Activated T-cell treated with anti-CD3 and anti-CD28 coated beads, Interleukin-2, amount 50 U/mL, for 4 hours (primary cell): ENCODE data around the gene DPH1. TPM values are rescaled to one million over a fixed set of nuclear protein-coding genes. Genes with fewer than 3 reads are reported as not detected.
A peak's percentile ranks its signal among the peaks of the same experiment; 100 is the strongest.
"Not testable (repeated sequence)": the region's sequence is repeated elsewhere in the genome, so short reads cannot be mapped to it uniquely, and the experiment has no call there.

Experiments used
- ATAC-seq, 2 donors: fragments of 200-7000 bp; cut with Tn5 transposase; one replicate each; pipeline ENCODE4 v1.10.0; 2021
- DNase-seq: peaks from one replicate; pipeline ENCODE4 v3.0.0-alpha.2; 2020
- H3K27me3 Mint-ChIP-seq: one replicate; pipeline ENCODE4 v1.8.0; 2021; ENCODE audit warnings: low read depth, mixed read lengths
- H3K36me3 Mint-ChIP-seq: one replicate; pipeline ENCODE4 v1.8.0; 2022; ENCODE audit warnings: mixed read lengths; ENCODE audit not compliant: insufficient read depth
- H3K4me1 Mint-ChIP-seq: one replicate; pipeline ENCODE4 v1.8.0; 2021; ENCODE audit warnings: low read depth, mixed read lengths
- H3K4me3 Mint-ChIP-seq: one replicate; pipeline ENCODE4 v1.8.0; 2021; ENCODE audit warnings: mild to moderate bottlenecking, moderate library complexity, mixed read lengths
- H3K9me3 Mint-ChIP-seq: one replicate; pipeline ENCODE4 v1.8.0; 2021; ENCODE audit warnings: mixed read lengths
- total RNA-seq, 3 donors: library from RNA; stranded (reverse); gene quantifications; one replicate each; pipeline ENCODE4 v1.2.1, GENCODE V29; 2021

Gene DPH1
- total RNA-seq: 10 to 100 TPM; 56.6 to 59.9 (median 58.5) TPM

DNA sequence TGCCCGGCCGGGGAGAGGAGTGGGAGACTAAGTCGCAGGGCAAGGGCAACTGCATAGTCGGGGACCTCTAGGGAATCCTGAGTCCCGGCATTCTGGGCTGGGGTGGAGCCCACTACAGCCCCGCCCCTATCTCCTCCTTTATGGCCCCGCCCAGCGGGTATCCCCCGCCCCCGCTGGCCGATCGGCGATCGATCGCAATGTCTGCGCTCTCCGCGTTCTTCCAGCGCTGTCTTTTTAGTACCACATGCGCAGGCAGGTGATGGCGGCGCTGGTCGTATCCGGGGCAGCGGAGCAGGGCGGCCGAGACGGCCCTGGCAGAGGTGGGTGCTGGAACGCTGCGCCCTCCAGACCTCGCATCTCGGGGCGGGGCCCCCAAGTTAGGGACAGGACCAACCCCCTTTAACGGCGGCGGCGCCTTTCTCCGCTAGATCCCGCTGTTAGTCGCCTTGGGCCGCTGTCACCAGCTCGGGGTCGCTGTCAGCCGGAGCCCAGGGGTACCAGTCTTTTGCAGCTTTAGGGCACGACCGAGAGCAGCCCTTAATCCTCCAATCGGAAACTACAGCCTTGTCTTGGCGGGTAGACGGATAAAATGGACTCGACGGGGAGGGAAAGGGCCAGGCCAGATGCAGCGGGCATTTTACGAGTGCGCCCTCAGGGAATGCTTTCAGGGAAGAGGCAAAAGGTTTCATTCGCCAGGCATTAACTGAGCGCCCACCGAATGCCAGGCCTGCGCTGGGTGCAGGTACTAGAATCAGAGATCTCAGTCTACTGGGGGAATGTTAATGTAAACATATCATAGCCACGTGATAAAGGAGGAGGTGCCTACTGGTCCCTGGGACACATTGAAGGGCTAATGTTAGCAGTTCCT is at the start of gene DPH1:
TSS of gene DPH1 (plus strand) at position 243 of the 868 bp plus-strand sequence. CDS start at position 260, 17 bp downstream.
- DNase-seq (peak; percentile 83), ATAC-seq (peak; percentile 89 to 92)
- Mint-ChIP-seq H3K27me3 (peaks cover 17% of the 10 kb centered on the region), H3K9me3 (no peaks in the 10 kb centered on the region), H3K4me3 (peak within 1 kb of the TSS; percentile 98), H3K4me1 (peaks cover 30% of the 10 kb centered on the region), H3K36me3 (no peaks in the 10 kb centered on the region)

DNA sequence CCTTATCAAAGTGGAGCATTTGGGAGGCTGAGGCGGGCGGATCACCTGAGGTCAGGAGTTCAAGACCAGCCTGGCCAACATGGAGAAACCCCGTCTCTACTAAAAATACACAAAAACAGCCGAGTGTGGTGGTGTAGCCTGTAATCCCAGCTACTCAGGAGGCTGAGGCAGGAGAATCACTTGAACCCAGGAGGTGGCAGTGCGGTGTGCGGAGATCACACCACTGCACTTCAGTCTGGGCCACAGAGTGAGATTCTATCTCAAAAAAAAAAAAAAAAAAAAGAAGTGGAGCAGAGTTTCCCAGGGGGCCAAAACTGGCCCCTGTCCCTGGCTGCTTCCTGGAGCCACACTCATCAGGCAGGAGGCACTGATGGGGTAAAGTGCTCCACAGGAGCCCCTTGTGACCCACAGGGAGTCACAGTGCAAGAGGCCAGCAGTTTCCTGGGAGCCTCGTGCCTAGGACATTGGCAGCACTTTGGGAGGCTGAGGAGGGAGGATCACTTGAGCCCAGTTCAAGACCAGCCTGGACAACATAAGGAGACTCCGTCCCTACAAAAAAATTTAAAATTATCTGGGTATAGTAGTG is 49.2 kb upstream of the DPH1 start:
- no peaks in the 10 kb centered on the region for H3K9me3 Mint-ChIP-seq
- H3K4me1 Mint-ChIP-seq: peaks cover 7% of the 10 kb centered on the region
- no peak overlapping the region for H3K4me3 Mint-ChIP-seq

DNA sequence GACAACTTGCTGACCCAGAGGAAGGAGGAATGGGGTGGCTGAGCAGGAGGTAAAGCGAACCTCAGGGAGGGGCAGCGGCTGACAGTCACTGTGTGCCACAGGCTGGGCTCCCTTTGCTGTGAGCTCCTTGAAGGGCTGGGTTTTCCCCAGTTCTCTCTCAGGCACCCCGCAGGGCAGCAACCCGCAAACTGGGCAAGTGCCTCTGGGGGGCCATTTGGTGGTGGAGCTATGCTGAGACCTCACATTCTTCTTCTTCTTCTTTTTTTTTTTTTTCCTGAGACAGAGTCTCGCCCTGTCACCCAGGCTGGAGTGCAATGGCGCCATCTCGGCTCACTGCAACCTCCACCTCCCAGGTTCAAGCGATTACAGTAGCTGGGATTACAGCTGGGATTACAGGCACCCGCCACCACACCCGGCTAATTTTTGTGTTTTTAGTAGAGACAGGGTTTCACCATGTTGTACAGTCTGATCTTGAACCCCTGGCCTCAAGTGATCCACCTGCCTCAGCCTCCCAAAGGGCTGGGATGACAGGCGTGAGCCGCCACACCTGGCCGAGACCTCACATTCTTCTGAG is 47.1 kb upstream of the DPH1 start:
- not testable (repeated sequence) for ATAC-seq, H3K4me1 Mint-ChIP-seq, DNase-seq, H3K27me3 Mint-ChIP-seq, H3K9me3 Mint-ChIP-seq, H3K4me3 Mint-ChIP-seq, H3K36me3 Mint-ChIP-seq

More for the DNA sequence above, 49.2 kb upstream of the DPH1 start:
- Mint-ChIP-seq H3K36me3 (no peaks in the 10 kb centered on the region), H3K27me3 (peaks cover 13% of the 10 kb centered on the region)
- ATAC-seq (no peak), DNase-seq (no peak)

DNA sequence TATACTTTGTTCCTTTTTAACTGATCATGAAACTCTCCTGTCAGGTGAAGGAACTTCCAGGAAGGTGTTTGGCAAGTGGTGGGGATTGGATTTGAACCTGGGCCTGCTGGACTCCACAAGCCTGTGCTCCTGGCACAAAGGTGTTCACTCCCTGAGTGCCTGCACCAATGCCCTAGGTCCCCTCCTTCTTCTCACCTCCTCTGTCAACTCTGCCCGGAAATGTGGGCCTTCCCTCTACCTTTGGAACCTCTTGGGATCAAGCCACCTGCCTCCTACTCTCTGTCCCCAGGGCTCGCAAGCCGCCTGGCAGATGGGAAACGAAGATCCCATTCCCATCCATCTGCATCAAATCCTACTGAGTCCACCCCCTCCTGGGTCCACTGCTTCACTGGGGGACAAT is 44.9 kb upstream of the DPH1 start:
- Mint-ChIP-seq H3K4me3 (no peak overlapping the region), H3K27me3 (no peaks in the 10 kb centered on the region), H3K9me3 (no peaks in the 10 kb centered on the region), H3K4me1 (no peaks in the 10 kb centered on the region), H3K36me3 (no peaks in the 10 kb centered on the region)
- DNase-seq: no peak
- no peak for ATAC-seq

DNA sequence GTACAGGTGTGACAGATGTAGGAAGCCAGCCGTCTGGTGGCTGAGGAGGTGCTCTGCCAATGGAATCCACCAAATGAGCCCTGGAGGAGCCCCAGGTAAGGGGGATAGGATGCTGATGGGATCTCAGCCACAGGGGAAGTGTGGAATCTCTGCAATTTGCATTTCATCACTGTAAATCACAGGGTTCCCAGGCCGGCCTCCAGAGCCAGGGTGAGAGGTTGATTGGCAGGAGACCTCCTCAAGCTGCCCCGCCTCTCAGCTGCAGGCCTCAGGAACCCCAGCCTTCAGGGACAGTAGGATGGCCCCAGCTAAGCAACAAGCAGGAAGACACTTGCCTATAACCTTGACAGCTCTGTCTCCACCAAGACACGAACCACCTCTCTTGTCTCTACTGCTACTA is 44.3 kb upstream of the DPH1 start:
- Mint-ChIP-seq H3K4me1 (no peaks in the 10 kb centered on the region), H3K4me3 (no peak overlapping the region), H3K36me3 (no peaks in the 10 kb centered on the region), H3K27me3 (no peaks in the 10 kb centered on the region), H3K9me3 (no peaks in the 10 kb centered on the region)
- DNase-seq (no peak), ATAC-seq (no peak)

DNA sequence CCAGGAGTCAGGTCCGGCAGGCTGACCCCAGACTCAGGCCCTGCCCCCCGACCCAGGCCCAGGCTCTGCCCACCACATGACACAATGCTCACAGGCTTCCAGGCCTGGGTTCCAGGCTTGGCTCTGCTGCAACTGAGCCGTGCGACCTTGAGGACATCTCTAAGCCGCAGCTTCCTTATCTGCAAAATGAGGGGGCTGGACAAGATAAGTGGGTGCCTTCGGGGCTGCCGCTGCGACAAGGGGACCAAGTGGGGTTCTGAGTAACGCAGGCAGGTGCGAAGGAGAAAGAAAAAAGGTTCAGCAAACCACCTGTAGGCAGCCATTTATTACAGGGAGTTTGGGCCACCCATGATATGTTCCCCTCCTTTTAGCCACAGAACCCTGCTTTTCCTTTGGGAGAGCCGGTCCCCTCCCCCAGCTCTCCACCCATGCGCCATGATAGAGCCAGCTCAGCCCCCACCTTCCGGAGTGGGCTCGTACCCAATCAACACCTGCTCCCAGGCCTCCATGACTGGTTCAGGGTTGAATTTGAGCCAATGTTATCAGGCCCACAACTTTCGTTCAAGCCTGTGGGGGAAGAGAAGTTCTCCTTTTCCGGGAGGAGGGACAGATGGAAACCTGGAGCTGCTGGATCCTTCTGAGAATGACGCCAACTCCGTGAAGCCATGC is 43.0 kb upstream of the DPH1 start:
- H3K36me3 Mint-ChIP-seq: no peaks in the 10 kb centered on the region
- no peaks in the 10 kb centered on the region for H3K4me1 Mint-ChIP-seq
- no peaks in the 10 kb centered on the region for H3K27me3 Mint-ChIP-seq
- H3K4me3 Mint-ChIP-seq: no peak overlapping the region
- no peaks in the 10 kb centered on the region for H3K9me3 Mint-ChIP-seq
- no peak for DNase-seq
- ATAC-seq: no peak

DNA sequence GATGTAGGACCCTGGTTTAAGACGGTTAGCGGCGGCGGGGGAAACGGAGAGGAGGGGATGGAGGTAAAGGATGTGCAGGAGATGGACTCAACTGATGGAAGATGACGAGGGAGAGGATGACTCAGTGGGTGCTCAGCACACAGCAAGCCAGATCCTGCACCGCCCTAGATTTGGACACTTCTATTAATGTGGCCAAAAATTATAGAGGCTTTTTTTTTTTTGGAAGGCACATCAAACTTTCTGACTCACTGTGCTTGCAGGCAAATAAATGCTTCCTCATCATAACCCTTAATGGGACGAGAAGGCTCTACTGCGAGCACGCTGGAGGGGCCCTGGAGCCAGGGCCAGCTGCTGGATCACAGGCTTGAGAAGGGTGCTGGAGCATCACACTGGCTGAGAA is 40.8 kb upstream of the DPH1 start:
- H3K36me3 Mint-ChIP-seq: no peaks in the 10 kb centered on the region
- H3K4me3 Mint-ChIP-seq: no peak overlapping the region
- DNase-seq (no peak), ATAC-seq (no peak)
- no peaks in the 10 kb centered on the region for H3K4me1 Mint-ChIP-seq
- no peaks in the 10 kb centered on the region for H3K9me3 Mint-ChIP-seq
- H3K27me3 Mint-ChIP-seq: no peaks in the 10 kb centered on the region

DNA sequence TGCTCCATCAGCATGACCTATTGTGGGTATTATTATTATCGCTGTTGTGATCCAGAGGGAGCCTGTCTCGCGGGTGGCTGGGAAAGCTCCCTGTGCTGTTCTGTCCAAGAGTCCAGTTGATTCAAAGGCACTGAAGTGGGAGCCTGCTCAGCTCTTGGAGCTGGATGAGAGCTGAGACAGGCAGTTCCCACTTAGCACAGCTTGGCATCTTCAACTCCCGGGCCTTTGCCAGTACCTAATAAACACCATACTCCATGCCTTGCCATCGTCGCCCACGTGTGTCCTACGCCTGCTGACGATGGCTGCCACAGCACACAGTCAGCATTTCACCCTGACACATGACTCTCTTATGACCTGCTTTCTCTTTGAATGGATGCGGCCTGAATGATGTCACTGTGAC is 37.4 kb upstream of the DPH1 start:
- DNase-seq (no peak), ATAC-seq (no peak)
- H3K4me3 Mint-ChIP-seq: no peak overlapping the region
- peaks cover 22% of the 10 kb centered on the region for H3K27me3 Mint-ChIP-seq
- peaks cover 3% of the 10 kb centered on the region for H3K4me1 Mint-ChIP-seq
- no peaks in the 10 kb centered on the region for H3K36me3 Mint-ChIP-seq
- no peaks in the 10 kb centered on the region for H3K9me3 Mint-ChIP-seq

DNA sequence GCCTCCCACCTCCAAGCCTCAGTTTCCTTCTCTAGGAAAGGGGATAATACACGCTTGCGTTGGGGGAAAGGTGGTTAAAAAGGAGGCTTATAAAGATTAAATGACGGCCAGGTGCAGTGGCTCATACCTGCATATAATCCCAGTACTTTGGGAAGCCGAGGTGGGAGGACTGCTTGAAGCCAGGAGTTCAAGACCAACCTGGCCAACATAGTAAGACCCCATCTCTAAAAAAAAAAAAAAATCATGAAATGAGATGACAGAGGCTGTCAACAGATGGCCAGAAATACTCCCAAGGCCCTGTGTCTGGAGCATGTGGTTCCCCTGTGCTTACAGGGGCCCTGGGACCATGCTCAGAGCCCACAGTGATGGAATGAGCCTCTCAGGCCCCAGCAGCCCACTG is 35.2 kb upstream of the DPH1 start:
- H3K9me3 Mint-ChIP-seq: no peaks in the 10 kb centered on the region
- H3K27me3 Mint-ChIP-seq: peaks cover 34% of the 10 kb centered on the region
- H3K4me1 Mint-ChIP-seq: peaks cover 8% of the 10 kb centered on the region
- ATAC-seq (no peak), DNase-seq (no peak)
- no peak overlapping the region for H3K4me3 Mint-ChIP-seq
- no peaks in the 10 kb centered on the region for H3K36me3 Mint-ChIP-seq

DNA sequence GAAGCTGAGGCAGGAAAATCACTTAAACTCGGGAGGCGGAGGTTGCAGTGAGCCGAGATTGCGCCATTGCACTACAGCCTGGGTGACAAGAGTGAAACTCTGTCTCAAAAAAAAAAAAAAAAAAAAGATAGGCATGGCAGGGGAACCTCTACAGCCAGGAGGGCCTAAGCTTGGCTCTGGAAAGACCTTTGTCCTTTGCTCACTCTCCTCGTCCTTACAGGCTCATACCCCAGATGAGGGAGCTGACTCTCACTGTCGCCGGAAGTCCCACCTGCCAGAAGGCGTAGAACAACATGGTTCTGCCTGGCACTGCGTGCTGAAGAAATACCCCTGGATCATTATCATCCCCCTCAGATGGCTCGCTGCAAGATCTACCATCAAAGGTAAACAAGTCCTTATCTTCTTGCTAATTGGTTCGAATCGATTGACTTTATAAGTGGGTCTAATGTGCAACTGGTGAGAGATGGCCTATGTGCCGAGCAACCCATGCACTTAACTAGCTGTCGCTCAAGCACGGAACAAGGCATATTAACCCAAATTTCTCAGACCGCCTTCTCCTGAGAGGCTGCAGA is 34.5 kb upstream of the DPH1 start:
- peaks cover 8% of the 10 kb centered on the region for H3K4me1 Mint-ChIP-seq
- H3K9me3 Mint-ChIP-seq: no peaks in the 10 kb centered on the region
- H3K27me3 Mint-ChIP-seq: peaks cover 35% of the 10 kb centered on the region
- no peaks in the 10 kb centered on the region for H3K36me3 Mint-ChIP-seq
- ATAC-seq (no peak), DNase-seq (no peak)
- H3K4me3 Mint-ChIP-seq: no peak overlapping the region

DNA sequence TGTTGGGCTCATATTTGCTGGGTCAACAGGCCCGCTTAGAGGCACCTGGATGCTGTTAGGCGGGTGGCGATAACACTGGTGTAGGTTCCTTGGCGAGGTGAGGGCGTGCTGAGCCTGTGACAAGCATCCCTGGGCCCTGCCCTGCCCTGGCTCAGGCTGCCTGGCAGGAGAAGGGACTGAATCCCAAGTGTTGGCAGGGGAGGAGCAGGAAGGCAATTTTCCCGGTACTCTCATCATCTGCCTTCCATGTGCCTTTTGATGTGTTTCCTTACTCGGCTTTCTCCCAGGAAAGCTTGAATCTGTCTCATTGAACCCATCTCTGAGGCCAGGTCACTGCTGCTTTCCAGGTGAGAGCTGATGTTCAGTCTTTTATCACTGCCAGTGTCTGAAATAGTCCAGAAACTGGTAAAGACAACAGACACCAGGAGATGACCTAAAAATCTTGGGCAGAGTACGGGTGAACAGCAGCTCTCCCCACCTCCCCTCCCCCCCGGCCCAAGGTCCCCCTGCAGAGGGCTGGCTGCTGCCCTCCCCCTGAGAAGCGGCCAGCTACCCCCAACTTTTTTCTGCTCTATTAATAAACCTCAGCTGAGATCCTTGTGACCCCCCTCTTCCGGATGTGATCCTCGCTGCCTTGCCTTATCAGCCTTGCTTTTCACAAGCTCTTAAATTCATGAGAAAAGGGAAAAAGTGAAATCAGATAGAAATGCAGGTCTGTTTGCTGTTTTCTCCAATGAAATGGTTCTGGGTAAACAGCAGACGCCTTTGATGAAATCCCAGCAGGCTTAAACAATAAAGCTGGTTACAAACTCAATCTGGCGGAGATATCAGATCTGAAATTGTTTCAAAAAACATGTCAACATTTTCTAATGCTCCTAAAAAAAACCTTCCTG is 33.8 kb upstream of the DPH1 start:
- H3K27me3 Mint-ChIP-seq: peaks cover 38% of the 10 kb centered on the region
- H3K9me3 Mint-ChIP-seq: no peaks in the 10 kb centered on the region
- DNase-seq (no peak), ATAC-seq (no peak)
- peaks cover 8% of the 10 kb centered on the region for H3K4me1 Mint-ChIP-seq
- no peaks in the 10 kb centered on the region for H3K36me3 Mint-ChIP-seq
- no peak overlapping the region for H3K4me3 Mint-ChIP-seq

DNA sequence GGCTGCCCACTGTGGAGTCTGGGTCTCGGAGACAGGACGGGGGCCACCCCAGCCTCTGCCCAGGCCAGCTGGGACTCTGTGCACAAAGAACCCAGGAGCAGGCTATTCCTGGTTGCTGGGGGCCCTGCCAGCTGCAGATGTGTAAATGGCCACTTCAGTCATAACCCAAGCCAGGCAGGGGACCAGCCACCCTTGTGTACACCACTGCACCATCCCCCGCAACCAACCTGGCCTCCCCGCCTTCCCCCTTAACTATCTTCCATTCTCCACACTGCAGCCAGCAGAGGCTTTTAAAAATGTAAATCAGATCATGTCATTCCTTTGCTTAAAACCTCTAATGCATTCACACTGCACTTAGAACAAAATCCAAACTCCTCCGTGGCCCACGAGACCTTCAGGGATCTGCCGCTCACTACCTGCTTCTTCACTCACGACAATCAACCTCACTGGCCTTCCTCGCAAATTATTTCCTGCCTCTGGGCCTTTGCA is 33.1 kb upstream of the DPH1 start:
- Mint-ChIP-seq H3K4me1 (peaks cover 8% of the 10 kb centered on the region), H3K36me3 (no peaks in the 10 kb centered on the region), H3K27me3 (peaks cover 38% of the 10 kb centered on the region), H3K9me3 (no peaks in the 10 kb centered on the region), H3K4me3 (no peak overlapping the region)
- DNase-seq (no peak), ATAC-seq (no peak)

DNA sequence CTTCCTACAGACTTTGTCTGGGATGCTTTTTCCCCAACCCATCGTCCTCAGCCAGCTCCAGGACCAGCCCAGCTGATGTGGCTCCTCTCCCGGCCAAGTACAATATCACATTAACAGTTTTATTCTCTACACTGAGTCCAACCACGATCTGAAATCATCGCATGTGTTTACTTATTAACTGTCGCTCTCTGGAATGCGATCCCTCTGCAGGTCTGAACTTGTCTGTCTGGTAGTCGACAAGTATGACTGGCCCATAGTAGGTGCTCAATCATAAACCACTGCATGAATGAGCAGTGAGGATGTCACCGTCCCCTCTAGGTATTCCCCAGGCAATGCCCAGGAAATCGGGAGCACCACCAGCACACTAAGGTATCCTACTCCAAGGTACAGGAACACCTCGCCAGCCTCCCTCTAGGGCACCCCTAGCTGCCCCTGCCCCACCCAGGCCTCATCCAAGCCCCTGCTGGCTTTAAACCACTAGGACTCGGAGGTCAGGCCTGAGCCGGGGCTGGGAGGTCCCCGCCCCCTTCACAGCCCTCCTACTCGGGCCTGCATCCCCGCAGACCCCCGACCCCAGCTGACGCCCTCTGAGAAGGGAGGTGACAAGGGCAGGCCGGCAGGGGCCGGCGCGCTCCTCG is 32.5 kb upstream of the DPH1 start:
- Mint-ChIP-seq H3K27me3 (peaks cover 38% of the 10 kb centered on the region), H3K9me3 (no peaks in the 10 kb centered on the region), H3K4me3 (no peak overlapping the region), H3K36me3 (no peaks in the 10 kb centered on the region), H3K4me1 (peaks cover 8% of the 10 kb centered on the region)
- ATAC-seq (no peak), DNase-seq (no peak)
